ENCODE measurements around the gene CNOT3. TPM values are rescaled to one million over a fixed set of nuclear protein-coding genes. Genes with fewer than 3 reads are reported as not detected.

CNOT3 gene
- total and polyA plus RNA-seq, 7 donors: 14.1 to 28.4 (median 19.4) TPM

GRCh38 chr19:54141356-54141755 is 3.8 kb downstream of the CNOT3 start:
- Histone ChIP-seq H3K4me3 (no peak overlapping the region), H3K9me3 (no peaks in the 10 kb centered on the region), H3K4me1 (peaks cover 23% of the 10 kb centered on the region), H3K36me3 (ENCODE audit: insufficient read depth in 1 of 2, low read depth in 1 of 2) (peaks cover 0 to 61% of the 10 kb centered on the region in 2 donors), H3K27me3 (ENCODE audit: insufficient read depth in 3 of 3, low read length in 2 of 3) (no peaks in the 10 kb centered on the region), H3K27ac (no peak overlapping the region)
- ATAC-seq (no peak), DNase-seq (no peak)
- WGBS, 3 donors: 83 to 94% (median 84%) methylated on average over 3 of the region's 3 CpGs
- intact Hi-C loops (cut with DNase I): no loop called here
- TF ChIP-seq CTCF (IDR thresholded peaks at IDR 0.05): no peak

GRCh38 chr19:54142166-54142780 is 4.7 kb downstream of the CNOT3 start:
- Histone ChIP-seq H3K9me3 (no peaks in the 10 kb centered on the region), H3K27ac (no peak overlapping the region), H3K4me3 (no peak overlapping the region), H3K4me1 (peaks cover 22% of the 10 kb centered on the region), H3K27me3 (ENCODE audit: insufficient read depth in 3 of 3, low read length in 2 of 3) (no peaks in the 10 kb centered on the region), H3K36me3 (ENCODE audit: insufficient read depth in 1 of 2, low read depth in 1 of 2) (peaks cover 3 to 70% of the 10 kb centered on the region in 2 donors)
- no peak for TF ChIP-seq CTCF (IDR thresholded peaks at IDR 0.05)
- ATAC-seq: no peak
- 85 to 92% (median 88%) methylated on average over 7 of the region's 7 CpGs for WGBS, 3 donors
- intact Hi-C loops (cut with DNase I): no loop called here
- no peak for DNase-seq

DNA sequence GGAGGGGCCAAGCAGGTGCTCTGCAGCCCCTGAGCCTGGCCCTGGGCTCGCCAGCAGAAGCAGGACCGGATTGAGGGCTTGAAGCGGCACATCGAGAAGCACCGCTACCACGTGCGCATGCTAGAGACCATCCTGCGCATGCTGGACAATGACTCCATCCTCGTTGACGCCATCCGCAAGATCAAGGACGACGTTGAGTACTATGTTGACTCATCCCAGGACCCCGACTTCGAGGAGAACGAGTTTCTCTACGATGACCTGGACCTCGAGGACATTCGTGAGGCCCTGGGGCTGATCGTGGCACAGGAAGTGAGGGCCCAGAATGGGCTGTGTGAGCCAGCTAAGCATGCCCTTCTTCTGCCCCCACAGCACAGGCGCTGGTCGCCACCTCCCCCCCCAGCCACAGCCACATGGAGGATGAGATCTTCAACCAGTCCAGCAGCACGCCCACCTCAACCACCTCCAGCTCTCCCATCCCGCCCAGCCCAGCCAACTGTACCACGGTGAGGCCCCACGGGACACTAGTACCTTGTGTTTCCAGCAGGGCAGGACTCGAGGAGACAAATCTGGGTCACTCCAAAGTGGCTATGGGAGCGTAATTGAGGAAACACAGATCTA is 8.1 kb downstream of the CNOT3 start:
- no peak overlapping the region for H3K27ac ChIP-seq
- no peaks in the 10 kb centered on the region for H3K27me3 ChIP-seq (ENCODE audit: insufficient read depth in 3 of 3, low read length in 2 of 3)
- intact Hi-C loops (cut with DNase I): no loop called here
- no peak overlapping the region for H3K4me3 ChIP-seq
- H3K4me1 ChIP-seq: peaks cover under 1% of the 10 kb centered on the region
- H3K36me3 ChIP-seq (ENCODE audit: insufficient read depth in 1 of 2, low read depth in 1 of 2): peaks cover 4 to 94% of the 10 kb centered on the region in 2 donors
- WGBS, 3 donors: 89 to 93% (median 92%) methylated on average over 28 of the region's 28 CpGs
- no peak for TF ChIP-seq CTCF (IDR thresholded peaks at IDR 0.05)
- ATAC-seq (no peak), DNase-seq (no peak)
- H3K9me3 ChIP-seq: no peaks in the 10 kb centered on the region

GRCh38 chr19:54147676-54148075 is 10.1 kb downstream of the CNOT3 start:
- no peaks in the 10 kb centered on the region for H3K27me3 ChIP-seq (ENCODE audit: insufficient read depth in 3 of 3, low read length in 2 of 3)
- no peak overlapping the region for H3K4me3 ChIP-seq
- no peak overlapping the region for H3K27ac ChIP-seq
- no peak for TF ChIP-seq CTCF (IDR thresholded peaks at IDR 0.05)
- ATAC-seq (no peak), DNase-seq (no peak)
- H3K4me1 ChIP-seq: no peaks in the 10 kb centered on the region
- peaks cover 4 to 99% of the 10 kb centered on the region in 2 donors for H3K36me3 ChIP-seq (ENCODE audit: insufficient read depth in 1 of 2, low read depth in 1 of 2)
- no peaks in the 10 kb centered on the region for H3K9me3 ChIP-seq
- intact Hi-C loops (cut with DNase I): no loop called here
- 62 to 86% (median 82%) methylated on average over 2 to 3 of the region's 3 CpGs for WGBS, 3 donors
